Mesenchymal stem cell (in vitro differentiated cells and primary cell): ENCODE data around the gene PTPRU.

Experiments
- DNase-seq: peaks from one replicate; pipeline ENCODE4 v3.0.0-alpha.2; 2013
- H2AFZ ChIP-seq: one replicate; pipeline ENCODE4 v1.6.1; 2013; ENCODE audit warnings: low read depth, mild to moderate bottlenecking, control low read depth, inconsistent platforms, low read length, moderate library complexity
- H2AK5ac ChIP-seq: 2 replicates; pipeline ENCODE4 v1.6.1; 2013; ENCODE audit warnings: low read length, moderate library complexity, mild to moderate bottlenecking, inconsistent platforms; ENCODE audit not compliant: severe bottlenecking
- H2BK120ac ChIP-seq: one replicate; pipeline ENCODE4 v1.6.1; 2013; ENCODE audit warnings: low read depth, mild to moderate bottlenecking, inconsistent platforms, low read length, moderate library complexity
- H2BK12ac ChIP-seq, 2 experiments: one replicate each; pipeline ENCODE4 v1.6.1; 2013; ENCODE audit warnings: inconsistent platforms in 2 of 2, low read length in 2 of 2, mild to moderate bottlenecking in 2 of 2, moderate library complexity in 2 of 2, control low read depth in 1 of 2
- H2BK15ac ChIP-seq: one replicate; pipeline ENCODE4 v1.6.1; 2013; ENCODE audit warnings: mild to moderate bottlenecking, low read depth, inconsistent platforms; ENCODE audit not compliant: poor library complexity, severe bottlenecking
- H2BK5ac ChIP-seq: 2 replicates; pipeline ENCODE4 v1.6.1; 2013; ENCODE audit warnings: low read depth, mild to moderate bottlenecking, low read length, control low read depth, inconsistent platforms; ENCODE audit not compliant: poor library complexity, severe bottlenecking
- H3K14ac ChIP-seq, 2 experiments: one replicate each; pipeline ENCODE4 v1.6.1; 2013; ENCODE audit warnings: inconsistent platforms in 2 of 2, low read length in 2 of 2, control low read depth in 1 of 2, mild to moderate bottlenecking in 1 of 2, moderate library complexity in 1 of 2
- H3K18ac ChIP-seq, 2 experiments: one replicate each; pipeline ENCODE4 v1.6.1; 2013; ENCODE audit warnings: inconsistent platforms in 2 of 2, low read length in 2 of 2, control low read depth in 1 of 2, low read depth in 1 of 2, mild to moderate bottlenecking in 1 of 2
- H3K23ac ChIP-seq, 2 experiments: one replicate each; pipeline ENCODE4 v1.6.1; 2013; ENCODE audit warnings: inconsistent platforms in 2 of 2, low read length in 2 of 2, mild to moderate bottlenecking in 2 of 2, moderate library complexity in 2 of 2, control low read depth in 1 of 2
- H3K27ac ChIP-seq: 2 replicates; pipeline ENCODE4 v1.5.1; 2013; ENCODE audit warnings: mild to moderate bottlenecking, moderate library complexity, low read length, control low read depth, inconsistent platforms; ENCODE audit not compliant: poor library complexity, severe bottlenecking
- H3K27me3 ChIP-seq, 2 experiments: 2 replicates each; pipeline versions ENCODE4 v1.6.1 to v1.7.0; 2013; ENCODE audit warnings: low read length in 2 of 2, mild to moderate bottlenecking in 2 of 2, moderate library complexity in 2 of 2, control low read depth in 1 of 2, inconsistent platforms in 1 of 2; ENCODE audit not compliant: control insufficient read depth in 1 of 2, insufficient read depth in 1 of 2
- H3K36me3 ChIP-seq, 2 experiments: 2 replicates each; pipeline versions ENCODE4 v1.6.1 to v1.7.0; 2013; ENCODE audit warnings: low read length in 2 of 2, control low read depth in 1 of 2, inconsistent platforms in 1 of 2, low read depth in 1 of 2, mild to moderate bottlenecking in 1 of 2; ENCODE audit not compliant: insufficient read depth in 2 of 2, control insufficient read depth in 1 of 2
- H3K4ac ChIP-seq, 2 experiments: one replicate each; pipeline ENCODE4 v1.6.1; 2013; ENCODE audit warnings: inconsistent platforms in 2 of 2, low read length in 2 of 2, mild to moderate bottlenecking in 2 of 2, moderate library complexity in 2 of 2, control low read depth in 1 of 2, low read depth in 1 of 2
- H3K4me1 ChIP-seq: 2 replicates; pipeline ENCODE4 v1.6.1; 2013; ENCODE audit warnings: low read depth, low read length, control low read depth; ENCODE audit not compliant: control insufficient read depth, insufficient read depth
- H3K4me2 ChIP-seq: 2 replicates; pipeline ENCODE4 v1.6.1; 2013; ENCODE audit warnings: low read length, mild to moderate bottlenecking, inconsistent platforms; ENCODE audit not compliant: poor library complexity, severe bottlenecking
- H3K4me3 ChIP-seq, 2 experiments: 2 replicates each; pipeline versions ENCODE4 v1.5.1 to v1.7.0; 2013; ENCODE audit warnings: low read length in 2 of 2, mild to moderate bottlenecking in 2 of 2, control low read depth in 1 of 2, low read depth in 1 of 2; ENCODE audit not compliant: insufficient read depth in 1 of 2
- H3K79me1 ChIP-seq: replicated peaks from 2 replicates; pipeline ENCODE4 v1.6.1; 2013; ENCODE audit warnings: mild to moderate bottlenecking, control low read depth, low read length, inconsistent platforms; ENCODE audit not compliant: poor library complexity, severe bottlenecking
- H3K9ac ChIP-seq: 2 replicates; pipeline ENCODE4 v1.7.0; 2013; ENCODE audit warnings: mild to moderate bottlenecking, low read length, moderate library complexity
- H3K9me3 ChIP-seq: 2 replicates; pipeline ENCODE4 v1.7.0; 2013; ENCODE audit warnings: mild to moderate bottlenecking, low read length; ENCODE audit not compliant: control insufficient read depth
- H4K8ac ChIP-seq: one replicate; pipeline ENCODE4 v1.6.1; 2013; ENCODE audit warnings: inconsistent platforms, mild to moderate bottlenecking, low read length, moderate library complexity
- H4K91ac ChIP-seq: one replicate; pipeline ENCODE4 v1.6.1; 2013; ENCODE audit warnings: mild to moderate bottlenecking, low read length, inconsistent platforms
- WGBS: methylation state at CpG from one replicate; pipeline ENCODE4 v1.1.7; 2013; ENCODE audit warnings: mixed read lengths; 5-methylcytosine and 5-hydroxymethylcytosine counted together

Gene PTPRU

GRCh38 chr1:29256394-29256793 lies 20.1 kb downstream of the PTPRU start:
- Histone ChIP-seq H2BK120ac (no peak overlapping the region), H3K18ac (no peak overlapping the region), H4K91ac (no peak overlapping the region), H4K8ac (no peak overlapping the region), H2BK5ac (no peak overlapping the region), H3K79me1 (peaks cover 4% of the 10 kb centered on the region), H3K27me3 (no peaks in the 10 kb centered on the region), H3K14ac (no peak overlapping the region), H3K27ac (no peak overlapping the region), H3K4me3 (no peak overlapping the region), H2AFZ (no peak overlapping the region), H2BK15ac (no peak overlapping the region), H2BK12ac (no peak overlapping the region), H3K36me3 (peaks cover 0 to 4% of the 10 kb centered on the region in 2 experiments), H2AK5ac (no peak overlapping the region), H3K9me3 (no peaks in the 10 kb centered on the region), H3K4ac (no peak overlapping the region), H3K9ac (no peak overlapping the region), H3K23ac (no peak overlapping the region), H3K4me2 (no peak overlapping the region), H3K4me1 (peaks cover 37% of the 10 kb centered on the region)
- WGBS = 85% methylated on average over 5 of the region's 5 CpGs
- no peak for DNase-seq

GRCh38 chr1:29256979-29257804 lies 20.9 kb downstream of the PTPRU start:
- H3K23ac ChIP-seq = no peak overlapping the region
- H3K36me3 ChIP-seq = peaks cover 0 to 9% of the 10 kb centered on the region in 2 experiments
- no peak overlapping the region for H2BK5ac ChIP-seq
- no peak overlapping the region for H3K4me2 ChIP-seq
- H3K18ac ChIP-seq = no peak overlapping the region
- no peak overlapping the region for H2BK12ac ChIP-seq
- H3K27ac ChIP-seq = no peak overlapping the region
- H3K14ac ChIP-seq = no peak overlapping the region
- 29% methylated on average over 8 of the region's 11 CpGs for WGBS
- no peak overlapping the region for H2BK120ac ChIP-seq
- H3K4me1 ChIP-seq = peaks cover 37% of the 10 kb centered on the region
- H3K9me3 ChIP-seq = no peaks in the 10 kb centered on the region
- H3K79me1 ChIP-seq = peaks cover 3% of the 10 kb centered on the region
- no peak overlapping the region for H3K9ac ChIP-seq
- H4K8ac ChIP-seq = no peak overlapping the region
- no peak overlapping the region for H3K4ac ChIP-seq
- peak; percentile 22 for DNase-seq
- H2AK5ac ChIP-seq = no peak overlapping the region
- no peaks in the 10 kb centered on the region for H3K27me3 ChIP-seq
- no peak overlapping the region for H4K91ac ChIP-seq
- H2BK15ac ChIP-seq = no peak overlapping the region
- no peak overlapping the region for H2AFZ ChIP-seq
- H3K4me3 ChIP-seq = no peak overlapping the region

GRCh38 chr1:29258189-29258975 lies 22.1 kb downstream of the PTPRU start:
- Histone ChIP-seq H3K4ac (no peak overlapping the region), H3K14ac (no peak overlapping the region), H3K18ac (no peak overlapping the region), H3K9ac (no peak overlapping the region), H4K8ac (no peak overlapping the region), H3K27ac (no peak overlapping the region), H3K4me2 (no peak overlapping the region), H3K27me3 (no peaks in the 10 kb centered on the region), H2BK12ac (no peak overlapping the region), H2BK120ac (no peak overlapping the region), H3K23ac (no peak overlapping the region), H2AFZ (no peak overlapping the region), H2BK15ac (no peak overlapping the region), H3K9me3 (no peaks in the 10 kb centered on the region), H3K4me3 (no peak overlapping the region), H4K91ac (no peak overlapping the region), H3K4me1 (peaks cover 37% of the 10 kb centered on the region), H2AK5ac (no peak overlapping the region), H2BK5ac (no peak overlapping the region), H3K79me1 (peaks cover 3% of the 10 kb centered on the region), H3K36me3 (peaks cover 0 to 10% of the 10 kb centered on the region in 2 experiments)
- no peak for DNase-seq
- 93% methylated on average over 16 of the region's 16 CpGs for WGBS
